ENCODE measurements around the gene ULK1. TPM values are rescaled to one million over a fixed set of nuclear protein-coding genes. Genes with fewer than 3 reads are reported as not detected.
A peak's percentile ranks its signal among the peaks of the same experiment; 100 is the strongest.

ULK1 gene
- total RNA-seq, 1 experiment from 2014 or later = 34.2 TPM

GRCh38 chr12:131850856-131851559 lies 43.4 kb upstream of the ULK1 start:
- H3K27ac ChIP-seq (ENCODE audit: low read depth, low read length) = no peak overlapping the region
- POLR2A ChIA-PET = no interaction called here
- CTCF ChIA-PET = interaction anchor here (1.2 kb wide), 1 partner anchor 14 kb away, joined by 3 read pairs; no protein-coding TSS in a partner anchor
- no peak overlapping the region for H3K4me2 ChIP-seq (ENCODE audit: low read length)
- H2AFZ ChIP-seq (ENCODE audit: low read depth, low read length, poor library complexity, severe bottlenecking) = no peak overlapping the region
- ATAC-seq (peak; percentile 89), DNase-seq (ENCODE audit: low read depth, low spot score) (no peak)
- no TSS peak for BruUV-seq (replicated peaks)
- H3K4me3 ChIP-seq (replicated peaks in 1 of 2; ENCODE audit: low read depth in 1 of 2, low read length in 2 of 2) = no peak overlapping the region
- RAD21 ChIA-PET (ENCODE audit: low non-redundant PET in 1 of 2, low total read pairs in 2 of 2, uncharacterized antibody in 2 of 2, unreplicated experiment in 2 of 2) = interaction anchor here in 1 of 2 experiments (0.6 kb wide), 1 partner anchor 77 kb away, joined by 3 read pairs; no protein-coding TSS in a partner anchor
- H3K9me2 ChIP-seq (ENCODE audit: insufficient read depth) = no peaks in the 10 kb centered on the region
- TF ChIP-seq MAX (IDR thresholded peaks at IDR 0.05) (no peak), EZH2phosphoT487 (IDR thresholded peaks at IDR 0.05; ENCODE audit: borderline replicate concordance) (no peak), EZH2 (IDR thresholded peaks at IDR 0.05) (no peak), RAD21 (IDR thresholded peaks at IDR 0.05; ENCODE audit: low read depth) (peak; percentile 92), CTCF (IDR thresholded peaks at IDR 0.05 in 2 of 3, conservative IDR thresholded peaks at IDR 0.05 in 1 of 3; ENCODE audit: borderline replicate concordance in 1 of 3, insufficient read depth in 1 of 3, low read depth in 2 of 3, low read length in 2 of 3) (peak; percentile 53 to 64 (median 63))
- H3K9ac ChIP-seq (ENCODE audit: low read length) = no peak overlapping the region
- no peaks in the 10 kb centered on the region for H3K9me3 ChIP-seq (ENCODE audit: control insufficient read depth in 1 of 2, insufficient read depth in 1 of 2, low read depth in 1 of 2, low read length in 2 of 2)
- no peaks in the 10 kb centered on the region for H3K4me1 ChIP-seq (ENCODE audit: control insufficient read depth in 1 of 2, insufficient read depth in 2 of 2, low read length in 2 of 2)
- H3K36me3 ChIP-seq (ENCODE audit: control insufficient read depth in 1 of 2, insufficient read depth in 2 of 2, low read length in 2 of 2) = no peaks in the 10 kb centered on the region
- intact Hi-C loops (cut with micrococcal nuclease) = loop anchor here (1.0 kb wide), 1 partner anchor 150 kb away; no protein-coding TSS in a partner anchor
- H3K79me2 ChIP-seq (ENCODE audit: insufficient read depth, low read length) = no peaks in the 10 kb centered on the region
- no peaks in the 10 kb centered on the region for H4K20me1 ChIP-seq (ENCODE audit: insufficient read depth)
- no peaks in the 10 kb centered on the region for H3K27me3 ChIP-seq (ENCODE audit: insufficient read depth, low read length)

Data from HCT116 (cell line).